Superior temporal gyrus (tissue), 1 donor: ENCODE data around the gene LDLRAD2.
"Not testable (repeated sequence)": the region's sequence is repeated elsewhere in the genome, so short reads cannot be mapped to it uniquely, and the experiment has no call there.

Experiments
- DNase-seq: peaks from one replicate; pipeline ENCODE4 v3.0.0-alpha.2; 2016; ENCODE audit errors: extremely low spot score

Gene LDLRAD2

GRCh38 chr1:21783679-21784603 is 28.1 kb upstream of the LDLRAD2 start:
- DNase-seq: no peak

- DNase-seq: not testable (repeated sequence)
Observed at GRCh38 chr1:21785764-21786163, 26.3 kb upstream of the LDLRAD2 start.

- DNase-seq: no peak
Observed at GRCh38 chr1:21786640-21787039, 25.4 kb upstream of the LDLRAD2 start.

GRCh38 chr1:21793104-21793503 is 19.0 kb upstream of the LDLRAD2 start:
- DNase-seq: no peak

GRCh38 chr1:21794656-21795055 is 17.4 kb upstream of the LDLRAD2 start:
- no peak for DNase-seq

- DNase-seq: no peak
Observed at GRCh38 chr1:21795075-21795474, 17.0 kb upstream of the LDLRAD2 start.

- DNase-seq: no peak
Observed at GRCh38 chr1:21799730-21800129, 12.3 kb upstream of the LDLRAD2 start.

- DNase-seq: no peak
Observed at GRCh38 chr1:21801100-21801499, 11.0 kb upstream of the LDLRAD2 start.

GRCh38 chr1:21804536-21804935 is 7.5 kb upstream of the LDLRAD2 start:
- DNase-seq: no peak

GRCh38 chr1:21813542-21813941 is 1.5 kb downstream of the LDLRAD2 start:
- DNase-seq: no peak

GRCh38 chr1:21814241-21814918 is 2.3 kb downstream of the LDLRAD2 start:
- DNase-seq: no peak

- no peak for DNase-seq
Observed at GRCh38 chr1:21814981-21815582, 3.0 kb downstream of the LDLRAD2 start.

- DNase-seq: no peak
Observed at GRCh38 chr1:21815724-21816321, 3.8 kb downstream of the LDLRAD2 start.

GRCh38 chr1:21816602-21817302 is 4.7 kb downstream of the LDLRAD2 start:
- no peak for DNase-seq

GRCh38 chr1:21818656-21819055 is 6.6 kb downstream of the LDLRAD2 start:
- no peak for DNase-seq

- DNase-seq: no peak
Observed at GRCh38 chr1:21820597-21821232, 8.7 kb downstream of the LDLRAD2 start.

GRCh38 chr1:21821385-21822019 is 9.4 kb downstream of the LDLRAD2 start:
- no peak for DNase-seq

- DNase-seq: no peak
Observed at GRCh38 chr1:21822349-21822748, 10.3 kb downstream of the LDLRAD2 start.

GRCh38 chr1:21823206-21823979 is 11.3 kb downstream of the LDLRAD2 start:
- DNase-seq: no peak
